Measurements from ENCODE around the gene KMT2D. TPM values are rescaled to one million over a fixed set of nuclear protein-coding genes. Genes with fewer than 3 reads are reported as not detected.

The KMT2D gene
- total RNA-seq, 1 donor from 2014 or later, result 86.9 TPM

DNA sequence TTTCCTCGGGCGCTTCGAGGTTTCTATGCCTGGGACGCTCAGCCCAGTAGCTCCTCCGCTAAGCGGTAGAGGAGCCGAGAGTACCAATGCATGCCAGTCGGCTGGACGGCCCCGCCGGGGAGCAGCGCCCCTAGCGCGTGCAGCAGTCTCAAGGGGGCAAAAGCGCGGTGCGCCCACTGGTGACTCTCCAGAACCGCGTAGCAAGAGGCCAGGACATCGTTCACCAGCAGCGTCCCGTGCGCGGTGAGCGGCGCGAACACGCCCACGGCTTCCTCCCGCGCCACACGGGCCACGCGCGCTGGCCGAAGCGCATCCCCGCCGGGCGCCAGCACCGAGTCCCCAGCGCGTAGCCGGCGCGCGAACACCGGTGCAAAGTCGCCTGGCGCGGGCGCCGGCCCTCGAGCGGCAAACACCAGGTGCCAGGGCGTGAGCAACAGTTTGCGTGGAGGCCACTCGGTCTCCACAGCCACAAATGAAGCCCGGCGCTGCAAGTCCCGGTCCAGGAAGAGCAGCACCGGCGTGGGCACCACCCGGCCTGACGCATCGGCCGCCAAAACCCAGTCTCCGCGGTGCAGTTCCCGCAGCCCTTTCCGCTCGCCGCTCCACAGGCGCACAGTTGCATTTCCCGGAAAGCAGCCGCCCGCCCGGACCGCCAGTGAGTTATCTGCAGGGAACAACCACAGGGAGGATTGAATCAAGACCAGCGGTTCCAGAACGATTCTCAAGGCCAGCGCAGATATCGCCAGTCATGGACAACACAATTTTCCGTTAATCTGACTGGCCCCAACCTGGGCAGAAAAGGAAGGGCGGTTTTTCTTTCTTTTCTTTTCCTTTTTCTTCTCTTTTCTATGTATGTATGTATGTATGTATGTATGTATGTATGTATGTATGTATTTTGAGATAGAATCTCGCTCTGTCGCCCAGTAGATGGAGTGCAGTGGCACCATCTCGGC is 29.5 kb upstream of the KMT2D start:
- no peak for FAIRE-seq
- Mint-ChIP-seq H3K4me3 (ENCODE audit: unreplicated experiment) (peak overlapping the region; percentile 69), H3K9me3 (ENCODE audit: unreplicated experiment) (no peaks in the 10 kb centered on the region), H3K27ac (ENCODE audit: unreplicated experiment) (peak overlapping the region; percentile 79), H3K36me3 (ENCODE audit: low read depth, unreplicated experiment) (peaks cover 3% of the 10 kb centered on the region), H3K27me3 (ENCODE audit: low read depth, unreplicated experiment) (peaks cover 34% of the 10 kb centered on the region), H3K4me1 (ENCODE audit: low read depth, unreplicated experiment) (peaks cover 9% of the 10 kb centered on the region)
- TF ChIP-seq EZH2 (IDR thresholded peaks at IDR 0.05; ENCODE audit: insufficient read depth, low read length), result peak; percentile 63
- TF ChIP-seq, protein P1, sequence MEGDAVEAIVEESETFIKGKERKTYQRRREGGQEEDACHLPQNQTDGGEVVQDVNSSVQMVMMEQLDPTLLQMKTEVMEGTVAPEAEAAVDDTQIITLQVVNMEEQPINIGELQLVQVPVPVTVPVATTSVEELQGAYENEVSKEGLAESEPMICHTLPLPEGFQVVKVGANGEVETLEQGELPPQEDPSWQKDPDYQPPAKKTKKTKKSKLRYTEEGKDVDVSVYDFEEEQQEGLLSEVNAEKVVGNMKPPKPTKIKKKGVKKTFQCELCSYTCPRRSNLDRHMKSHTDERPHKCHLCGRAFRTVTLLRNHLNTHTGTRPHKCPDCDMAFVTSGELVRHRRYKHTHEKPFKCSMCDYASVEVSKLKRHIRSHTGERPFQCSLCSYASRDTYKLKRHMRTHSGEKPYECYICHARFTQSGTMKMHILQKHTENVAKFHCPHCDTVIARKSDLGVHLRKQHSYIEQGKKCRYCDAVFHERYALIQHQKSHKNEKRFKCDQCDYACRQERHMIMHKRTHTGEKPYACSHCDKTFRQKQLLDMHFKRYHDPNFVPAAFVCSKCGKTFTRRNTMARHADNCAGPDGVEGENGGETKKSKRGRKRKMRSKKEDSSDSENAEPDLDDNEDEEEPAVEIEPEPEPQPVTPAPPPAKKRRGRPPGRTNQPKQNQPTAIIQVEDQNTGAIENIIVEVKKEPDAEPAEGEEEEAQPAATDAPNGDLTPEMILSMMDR (IDR thresholded peaks at IDR 0.05; ENCODE audit: insufficient read depth, low read depth, low read length), result peak; percentile 18
- Histone ChIP-seq H3K27me3 (ENCODE audit: insufficient read depth, low read length) (peaks cover 54% of the 10 kb centered on the region), H3K4me2 (ENCODE audit: low read length) (peak overlapping the region; percentile 84), H2AFZ (ENCODE audit: low read depth, low read length) (peak overlapping the region; percentile 65), H3K9ac (ENCODE audit: low read length) (no peak overlapping the region), H3K9me3 (ENCODE audit: insufficient read depth, low read depth, low read length) (no peaks in the 10 kb centered on the region), H3K79me2 (ENCODE audit: insufficient read depth, low read length) (no peaks in the 10 kb centered on the region), H3K4me1 (ENCODE audit: insufficient read depth, low read length) (peaks cover 32% of the 10 kb centered on the region), H3K4me3 (ENCODE audit: insufficient read depth, low read depth, low read length) (peak overlapping the region; percentile 47), H3K27ac (ENCODE audit: low read depth, low read length) (no peak overlapping the region), H4K20me1 (ENCODE audit: insufficient read depth, low read length) (peaks cover 22% of the 10 kb centered on the region), H3K36me3 (ENCODE audit: insufficient read depth, low read length) (no peaks in the 10 kb centered on the region)
- DNase-seq (ENCODE audit: low read depth), result peak; percentile 32

DNA sequence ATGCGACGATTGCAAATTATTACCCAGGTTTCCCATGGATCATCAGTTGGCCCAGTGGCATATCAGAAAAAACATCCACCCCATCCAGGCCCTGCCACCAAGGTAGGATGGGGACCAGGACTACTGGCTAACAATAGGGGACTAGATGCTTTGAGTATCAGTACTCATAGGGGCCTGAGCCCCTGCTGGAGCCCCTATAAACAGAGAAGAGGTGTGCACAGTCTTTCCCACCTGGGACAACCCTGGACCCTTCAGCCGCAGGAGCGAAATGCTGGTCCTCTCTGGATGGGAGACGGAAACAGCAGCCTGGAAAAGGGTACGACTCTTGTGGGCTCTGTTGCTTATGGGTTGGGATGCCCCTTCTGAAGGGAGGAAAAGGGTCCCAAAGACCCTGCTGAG is 28.3 kb upstream of the KMT2D start:
- H3K4me3 ChIP-seq (ENCODE audit: insufficient read depth, low read depth, low read length), result no peak overlapping the region

More for the DNA sequence above, 28.3 kb upstream of the KMT2D start:
- Histone ChIP-seq H3K79me2 (ENCODE audit: insufficient read depth, low read length) (no peaks in the 10 kb centered on the region), H3K9ac (ENCODE audit: low read length) (no peak overlapping the region), H3K36me3 (ENCODE audit: insufficient read depth, low read length) (no peaks in the 10 kb centered on the region), H3K9me3 (ENCODE audit: insufficient read depth, low read depth, low read length) (no peaks in the 10 kb centered on the region), H3K27ac (ENCODE audit: low read depth, low read length) (no peak overlapping the region), H3K4me2 (ENCODE audit: low read length) (no peak overlapping the region), H2AFZ (ENCODE audit: low read depth, low read length) (no peak overlapping the region), H4K20me1 (ENCODE audit: insufficient read depth, low read length) (peaks cover 17% of the 10 kb centered on the region), H3K27me3 (ENCODE audit: insufficient read depth, low read length) (peaks cover 44% of the 10 kb centered on the region), H3K4me1 (ENCODE audit: insufficient read depth, low read length) (peaks cover 22% of the 10 kb centered on the region)
- DNase-seq (ENCODE audit: low read depth) (no peak), FAIRE-seq (no peak)
- Mint-ChIP-seq H3K4me3 (ENCODE audit: unreplicated experiment) (no peak overlapping the region), H3K4me1 (ENCODE audit: low read depth, unreplicated experiment) (peaks cover 9% of the 10 kb centered on the region), H3K36me3 (ENCODE audit: low read depth, unreplicated experiment) (no peaks in the 10 kb centered on the region), H3K9me3 (ENCODE audit: unreplicated experiment) (no peaks in the 10 kb centered on the region), H3K27me3 (ENCODE audit: low read depth, unreplicated experiment) (peaks cover 29% of the 10 kb centered on the region), H3K27ac (ENCODE audit: unreplicated experiment) (no peak overlapping the region)
- TF ChIP-seq, protein P1 (IDR thresholded peaks at IDR 0.05; ENCODE audit: insufficient read depth, low read depth, low read length), result no peak
- no peak for TF ChIP-seq EZH2 (IDR thresholded peaks at IDR 0.05; ENCODE audit: insufficient read depth, low read length)

Measured in astrocyte (in vitro differentiated cells and primary cell).